ENCODE measurements around the gene STK26. TPM values are rescaled to one million over a fixed set of nuclear protein-coding genes. Genes with fewer than 3 reads are reported as not detected.

STK26 gene
- total RNA-seq, 1 donor from 2014 or later, result 66.0 TPM

Other genes starting within 250 kb of the STK26 start
- not detected in 2 replicates for gene FRMD7, start 104.7 kb downstream of the STK26 start, total RNA-seq
- gene RAP2C, start 196.1 kb downstream of the STK26 start, total RNA-seq, result 31.3 and 34.5 TPM in 2 replicates

Data from activated CD4-positive, alpha-beta T cell treated with anti-CD3 and anti-CD28 coated beads, Interleukin-2, amount 10 ng/mL, durations not matched to agents 24 days and 14 days (primary cell).